ENCODE data around the gene TSHZ2. TPM values are rescaled to one million over a fixed set of nuclear protein-coding genes. Genes with fewer than 3 reads are reported as not detected.

Gene TSHZ2
- total and polyA plus RNA-seq, 2 donors (not counting 3 experiments of a cell fraction or from before 2014, with no cell fraction given) = not detected

- CTCF ChIA-PET = interaction anchor here (1.0 kb wide), 1 partner anchor 55 kb away, joined by 3 read pairs; no protein-coding TSS in a partner anchor
- BruUV-seq (replicated peaks) = no TSS peak
- TF ChIP-seq MYC (IDR thresholded peaks at IDR 0.05; ENCODE audit: low read depth, low read length) (no peak), MAX (IDR thresholded peaks at IDR 0.05; ENCODE audit: insufficient read depth, insufficient read length) (no peak), POLR2A (IDR thresholded peaks at IDR 0.05; ENCODE audit: low read depth, low read length) (no peak), POLR2AphosphoS5 (IDR thresholded peaks at IDR 0.05; ENCODE audit: insufficient read depth, low read depth, low read length) (no peak), CTCF (IDR thresholded peaks at IDR 0.05; ENCODE audit: extremely low read depth in 1 of 2, insufficient read depth in 1 of 2, low read depth in 1 of 2, low read length in 2 of 2) (no peak), GATA2 (IDR thresholded peaks at IDR 0.05; ENCODE audit: insufficient read depth, insufficient read length, low read depth, low read length) (no peak), FOS (IDR thresholded peaks at IDR 0.05; ENCODE audit: borderline replicate concordance, insufficient read depth, low read length) (no peak), EZH2 (IDR thresholded peaks at IDR 0.05; ENCODE audit: borderline replicate concordance, low read depth, low read length, severe bottlenecking) (no peak), JUN (IDR thresholded peaks at IDR 0.05; ENCODE audit: borderline replicate concordance, insufficient read depth, insufficient read length, low read depth) (no peak)
These were observed 520.1 kb downstream of the TSHZ2 start for GRCh38 chr20:53492212-53492611.

More at GRCh38 chr20:53492212-53492611, 520.1 kb downstream of the TSHZ2 start:
- FAIRE-seq = no peak
- Histone ChIP-seq H3K9me1 (replicated peaks; ENCODE audit: control insufficient read depth, extremely low read depth, insufficient read depth, low read length) (no peaks in the 10 kb centered on the region), H3K4me3 (replicated peaks in 1 of 3; ENCODE audit: insufficient read depth in 1 of 3, low read depth in 1 of 3, low read length in 3 of 3) (no peak overlapping the region), H3K9me3 (replicated peaks; ENCODE audit: control insufficient read depth, insufficient read depth, low read length) (no peaks in the 10 kb centered on the region), H3K27ac (ENCODE audit: insufficient read depth, low read depth, low read length) (no peak overlapping the region), H3K79me2 (ENCODE audit: control insufficient read depth, insufficient read depth, low read length) (no peaks in the 10 kb centered on the region), H3K4me1 (ENCODE audit: control insufficient read depth, extremely low read depth, insufficient read depth, low read length) (no peaks in the 10 kb centered on the region), H3K36me3 (ENCODE audit: control insufficient read depth in 2 of 2, extremely low read depth in 1 of 2, insufficient read depth in 2 of 2, low read length in 2 of 2) (no peaks in the 10 kb centered on the region), H3K9ac (replicated peaks; ENCODE audit: extremely low read depth, insufficient read depth, low read length) (no peak overlapping the region), H4K20me1 (replicated peaks; ENCODE audit: control insufficient read depth, extremely low read depth, insufficient read depth, low read length) (no peaks in the 10 kb centered on the region), H3K27me3 (ENCODE audit: control insufficient read depth in 2 of 2, insufficient read depth in 2 of 2, low read length in 2 of 2) (no peaks in the 10 kb centered on the region), H3K4me2 (ENCODE audit: insufficient read depth, low read length) (no peak overlapping the region), H2AFZ (ENCODE audit: low read depth, low read length) (no peak overlapping the region)
- POLR2A ChIA-PET = no interaction called here
- dilution Hi-C loops (cut with MboI; ENCODE audit: extremely low pct_ligation_motif_present, low sequenced_read_pairs) (no loop called here), intact Hi-C loops (cut with micrococcal nuclease) (no loop called here)
- DNase-seq (ENCODE audit: low read depth, low spot score) = no peak
